IMR-90 (cell line): ENCODE data around the gene LIPI.

Source experiments
- CEBPB ChIP-seq: IDR thresholded peaks from 2 replicates; pipeline ENCODE4 v1.6.1; 2012; ENCODE audit warnings: low read depth, low read length, improper control_type of control experiment
- CTCF ChIP-seq: conservative IDR thresholded peaks from 2 replicates; pipeline ENCODE4 v1.5.1; 2012; ENCODE audit warnings: mild to moderate bottlenecking, low read depth, low read length, improper control_type of control experiment
- MAFK ChIP-seq: IDR thresholded peaks from 2 replicates; pipeline ENCODE4 v1.6.1; 2012; ENCODE audit warnings: low read depth, low read length, improper control_type of control experiment
- MAZ ChIP-seq: IDR thresholded peaks from 2 replicates; pipeline ENCODE4 v1.6.1; 2012; ENCODE audit warnings: low read depth, mild to moderate bottlenecking, low read length, improper control_type of control experiment, moderate library complexity, borderline replicate concordance
- MXI1 ChIP-seq: IDR thresholded peaks from 2 replicates; pipeline ENCODE4 v1.6.1; 2012; ENCODE audit warnings: low read depth, mild to moderate bottlenecking, low read length, moderate library complexity, borderline replicate concordance
- POLR2A ChIP-seq: IDR thresholded peaks from 2 replicates; pipeline ENCODE4 v1.6.1; 2012; ENCODE audit warnings: mild to moderate bottlenecking, low read depth, low read length
- RAD21 ChIP-seq: IDR thresholded peaks from 2 replicates; pipeline ENCODE4 v1.6.1; 2012; ENCODE audit warnings: low read length, improper control_type of control experiment
- RCOR1 ChIP-seq: IDR thresholded peaks from 2 replicates; pipeline ENCODE4 v1.6.1; 2012; ENCODE audit warnings: mild to moderate bottlenecking, low read length, improper control_type of control experiment; ENCODE audit not compliant: insufficient replicate concordance
- RFX5 ChIP-seq: IDR thresholded peaks from 2 replicates; pipeline ENCODE4 v1.8.0; 2012; ENCODE audit warnings: low read depth, mild to moderate bottlenecking, low read length, moderate library complexity
- SMC3 ChIP-seq: fragments of 150-350 bp; IDR thresholded peaks from 2 replicates; pipeline ENCODE4 v1.6.1; 2016; ENCODE audit warnings: low read depth, mild to moderate bottlenecking, antibody characterized with exemption, low read length, moderate library complexity
- USF2 ChIP-seq: fragments of 150-350 bp; IDR thresholded peaks from 2 replicates; pipeline ENCODE4 v1.6.1; 2017; ENCODE audit warnings: mild to moderate bottlenecking, antibody characterized with exemption, low read length, low read depth

DNA sequence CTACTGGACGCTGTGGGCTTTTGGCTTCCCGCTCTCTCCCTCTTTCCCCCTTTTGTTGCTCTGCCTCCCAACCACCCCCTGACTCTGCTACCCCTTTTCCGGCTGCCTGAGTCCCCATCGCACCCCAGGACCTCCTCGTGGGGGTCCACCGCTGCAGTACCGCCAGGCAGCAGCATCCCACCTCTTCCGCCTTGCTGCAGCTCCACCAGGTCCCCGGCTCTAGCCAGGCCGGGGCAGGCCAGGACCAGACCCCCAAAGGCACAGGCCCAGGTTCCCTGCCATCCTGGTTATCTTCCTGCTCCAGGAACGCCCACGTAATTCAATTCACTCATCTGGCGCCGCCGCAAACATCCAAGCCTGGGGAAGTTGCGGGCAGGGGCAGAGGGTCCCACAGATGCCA is 139.8 kb downstream of the LIPI start:
- no peak for TF ChIP-seq MXI1
- no peak for TF ChIP-seq CTCF
- TF ChIP-seq POLR2A: no peak
- no peak for TF ChIP-seq MAFK
- TF ChIP-seq CEBPB: no peak
- no peak for TF ChIP-seq RFX5
- no peak for TF ChIP-seq SMC3
- no peak for TF ChIP-seq USF2
- TF ChIP-seq RAD21: no peak
- no peak for TF ChIP-seq RCOR1
- no peak for TF ChIP-seq MAZ
